Loucy (cell line): ENCODE data around the gene RHOH.

Experiments
- H2AFZ ChIP-seq: fragments of 200-600 bp; sonication (generic); 2 replicates; pipeline ENCODE4 v1.6.0; 2016; ENCODE audit warnings: antibody characterized with exemption, mild to moderate bottlenecking, low read length, moderate library complexity
- H3F3A ChIP-seq: fragments of 200-600 bp; 2 replicates; pipeline ENCODE4 v1.6.0; 2016; ENCODE audit warnings: antibody characterized with exemption, low read depth, mild to moderate bottlenecking
- H3K27me3 ChIP-seq: fragments of 200-600 bp; sonication (generic); 2 replicates; pipeline ENCODE4 v1.6.1; 2014; ENCODE audit warnings: low read length, mild to moderate bottlenecking; ENCODE audit not compliant: insufficient read depth, poor library complexity, severe bottlenecking
- H3K36me3 ChIP-seq: fragments of 200-600 bp; sonication (generic); 2 replicates; pipeline ENCODE4 v1.6.1; 2016; ENCODE audit warnings: low read length; ENCODE audit not compliant: insufficient read depth
- H3K4me1 ChIP-seq: fragments of 200-600 bp; sonication (generic); 2 replicates; pipeline ENCODE4 v1.5.1; 2014; ENCODE audit warnings: low read length, mild to moderate bottlenecking; ENCODE audit not compliant: insufficient read depth, poor library complexity, severe bottlenecking
- H3K4me2 ChIP-seq: fragments of 200-600 bp; sonication (generic); 2 replicates; pipeline ENCODE4 v1.6.0; 2014; ENCODE audit warnings: antibody characterized with exemption, low read length, low read depth, mild to moderate bottlenecking; ENCODE audit not compliant: poor library complexity, severe bottlenecking
- H3K4me3 ChIP-seq: fragments of 200-600 bp; sonication (generic); 2 replicates; pipeline ENCODE4 v1.5.1; 2014; ENCODE audit warnings: low read length, mild to moderate bottlenecking, mixed read lengths; ENCODE audit not compliant: poor library complexity, severe bottlenecking
- H3K79me2 ChIP-seq: fragments of 200-600 bp; sonication (generic); 2 replicates; pipeline ENCODE4 v1.6.1; 2014; ENCODE audit warnings: low read length; ENCODE audit not compliant: insufficient read depth
- H3K9ac ChIP-seq: fragments of 200-600 bp; sonication (generic); 2 replicates; pipeline ENCODE4 v1.6.0; 2014; ENCODE audit warnings: mild to moderate bottlenecking, low read depth, low read length, moderate library complexity; ENCODE audit not compliant: poor library complexity, severe bottlenecking
- H3K9me2 ChIP-seq: fragments of 200-600 bp; sonication (generic); replicated peaks from 2 replicates; pipeline ENCODE4 v1.6.1; 2016; ENCODE audit warnings: low read depth, low read length, mixed read lengths
- H3K9me3 ChIP-seq: fragments of 200-600 bp; sonication (generic); 2 replicates; pipeline ENCODE4 v1.6.1; 2014; ENCODE audit warnings: mild to moderate bottlenecking, antibody characterized with exemption, low read length, low read depth; ENCODE audit not compliant: insufficient read depth
- H4K20me1 ChIP-seq: fragments of 200-600 bp; sonication (generic); 2 replicates; pipeline ENCODE4 v1.6.0; 2014; ENCODE audit warnings: antibody characterized with exemption, low read length, mild to moderate bottlenecking; ENCODE audit not compliant: insufficient read depth, poor library complexity, severe bottlenecking
- EZH2phosphoT487 ChIP-seq: fragments of 200-600 bp; IDR thresholded peaks from 2 replicates; pipeline ENCODE4 v1.6.1; 2018; ENCODE audit warnings: antibody characterized with exemption, mild to moderate bottlenecking, moderate library complexity, borderline replicate concordance
- TF ChIP-seq, protein P1 (sequence below): fragments of 200-600 bp; sonication (generic); conservative IDR thresholded peaks from 2 replicates; pipeline ENCODE4 v1.5.1; 2014; ENCODE audit warnings: mild to moderate bottlenecking, antibody characterized with exemption, low read length

The RHOH gene

DNA sequence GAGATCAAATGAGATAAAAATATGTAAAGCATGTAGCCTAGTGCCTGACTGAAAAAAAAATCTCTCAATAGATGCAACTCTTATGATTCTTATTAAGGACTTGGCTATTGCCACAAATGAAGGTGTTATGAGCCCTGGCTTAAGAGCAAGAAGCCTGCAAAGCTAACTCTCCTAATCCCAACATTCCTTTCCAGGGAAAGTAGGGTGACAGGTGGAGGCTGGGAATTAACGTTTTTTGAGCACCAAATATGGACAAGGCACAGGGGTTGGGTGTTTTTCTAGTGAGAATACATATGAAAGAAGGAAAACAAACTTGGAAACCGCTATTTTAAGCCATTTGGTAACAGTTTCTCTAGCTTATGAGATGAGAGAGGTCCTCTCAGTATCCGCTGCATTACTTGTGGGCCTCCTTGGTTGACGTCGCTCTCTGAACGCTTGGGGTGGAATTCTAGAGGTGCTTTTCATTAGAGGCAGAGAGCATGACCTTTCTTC lies 2.4 kb downstream of the RHOH start:
- no peaks in the 10 kb centered on the region for H3K9me2 ChIP-seq
- H3K9ac ChIP-seq: peak overlapping the region; percentile 96
- H3K79me2 ChIP-seq: peaks cover 100% of the 10 kb centered on the region
- H3K27me3 ChIP-seq: peaks cover 11% of the 10 kb centered on the region
- peak overlapping the region; percentile 96 for H3K4me2 ChIP-seq
- H3K9me3 ChIP-seq: no peaks in the 10 kb centered on the region
- peaks cover 66% of the 10 kb centered on the region for H4K20me1 ChIP-seq
- H3K36me3 ChIP-seq: peaks cover 24% of the 10 kb centered on the region
- TF ChIP-seq, protein P1, sequence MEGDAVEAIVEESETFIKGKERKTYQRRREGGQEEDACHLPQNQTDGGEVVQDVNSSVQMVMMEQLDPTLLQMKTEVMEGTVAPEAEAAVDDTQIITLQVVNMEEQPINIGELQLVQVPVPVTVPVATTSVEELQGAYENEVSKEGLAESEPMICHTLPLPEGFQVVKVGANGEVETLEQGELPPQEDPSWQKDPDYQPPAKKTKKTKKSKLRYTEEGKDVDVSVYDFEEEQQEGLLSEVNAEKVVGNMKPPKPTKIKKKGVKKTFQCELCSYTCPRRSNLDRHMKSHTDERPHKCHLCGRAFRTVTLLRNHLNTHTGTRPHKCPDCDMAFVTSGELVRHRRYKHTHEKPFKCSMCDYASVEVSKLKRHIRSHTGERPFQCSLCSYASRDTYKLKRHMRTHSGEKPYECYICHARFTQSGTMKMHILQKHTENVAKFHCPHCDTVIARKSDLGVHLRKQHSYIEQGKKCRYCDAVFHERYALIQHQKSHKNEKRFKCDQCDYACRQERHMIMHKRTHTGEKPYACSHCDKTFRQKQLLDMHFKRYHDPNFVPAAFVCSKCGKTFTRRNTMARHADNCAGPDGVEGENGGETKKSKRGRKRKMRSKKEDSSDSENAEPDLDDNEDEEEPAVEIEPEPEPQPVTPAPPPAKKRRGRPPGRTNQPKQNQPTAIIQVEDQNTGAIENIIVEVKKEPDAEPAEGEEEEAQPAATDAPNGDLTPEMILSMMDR: no peak
- no peak for TF ChIP-seq EZH2phosphoT487
- peak overlapping the region; percentile 96 for H3K4me3 ChIP-seq
- H2AFZ ChIP-seq: no peak overlapping the region
- H3F3A ChIP-seq: peaks cover 12% of the 10 kb centered on the region
- H3K4me1 ChIP-seq: peaks cover 34% of the 10 kb centered on the region

DNA sequence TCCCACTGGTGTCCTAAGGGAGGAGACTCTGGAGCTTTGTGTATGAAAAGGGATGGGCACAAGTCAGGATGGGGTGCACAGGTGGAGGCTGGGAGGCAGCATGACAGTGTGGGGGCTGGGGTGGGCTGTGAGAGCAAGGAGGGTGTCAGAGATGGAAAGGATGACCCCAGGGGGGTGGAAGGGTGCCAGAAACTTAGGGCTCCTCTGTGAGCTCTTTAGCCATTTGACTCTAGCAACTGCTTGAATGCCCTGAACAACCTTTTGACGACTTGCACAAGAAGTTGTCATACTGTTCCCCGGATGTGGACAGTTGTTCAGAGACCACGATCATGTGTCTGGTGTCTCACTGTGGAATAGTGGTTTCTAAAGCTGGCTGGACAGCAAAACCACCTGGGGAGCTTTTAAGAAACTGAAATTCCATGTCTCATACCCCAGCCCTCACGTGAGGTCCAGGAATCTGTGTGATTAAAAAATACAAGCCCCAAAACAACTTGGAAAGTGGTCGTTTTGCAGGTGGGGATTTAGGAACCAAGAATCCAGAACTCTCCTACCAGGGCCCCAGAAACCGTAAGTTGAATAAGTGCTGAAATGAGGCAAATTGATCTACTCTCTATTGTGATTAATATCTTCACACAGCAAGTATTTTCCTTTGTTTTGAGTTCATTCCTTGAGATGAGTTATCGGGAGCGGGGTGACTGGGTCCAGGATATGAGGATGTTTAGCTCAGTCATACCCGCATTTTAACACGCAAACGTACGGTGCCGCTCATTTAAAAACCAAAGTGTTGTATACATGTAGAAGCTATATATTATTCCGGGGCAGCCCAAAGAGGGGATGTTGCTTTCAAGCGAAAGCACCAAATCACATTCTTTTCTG lies 3.4 kb downstream of the RHOH start:
- Histone ChIP-seq H3K9me2 (no peaks in the 10 kb centered on the region), H3K9ac (peak overlapping the region; percentile 96), H3K36me3 (peaks cover 29% of the 10 kb centered on the region), H3K79me2 (peaks cover 100% of the 10 kb centered on the region), H3K4me1 (peaks cover 32% of the 10 kb centered on the region), H3K4me3 (peak overlapping the region; percentile 96), H4K20me1 (peaks cover 72% of the 10 kb centered on the region), H3K27me3 (peaks cover 11% of the 10 kb centered on the region), H2AFZ (no peak overlapping the region), H3K4me2 (peak overlapping the region; percentile 96), H3K9me3 (no peaks in the 10 kb centered on the region), H3F3A (peaks cover 17% of the 10 kb centered on the region)
- no peak for TF ChIP-seq EZH2phosphoT487
- TF ChIP-seq, protein P1: no peak

DNA sequence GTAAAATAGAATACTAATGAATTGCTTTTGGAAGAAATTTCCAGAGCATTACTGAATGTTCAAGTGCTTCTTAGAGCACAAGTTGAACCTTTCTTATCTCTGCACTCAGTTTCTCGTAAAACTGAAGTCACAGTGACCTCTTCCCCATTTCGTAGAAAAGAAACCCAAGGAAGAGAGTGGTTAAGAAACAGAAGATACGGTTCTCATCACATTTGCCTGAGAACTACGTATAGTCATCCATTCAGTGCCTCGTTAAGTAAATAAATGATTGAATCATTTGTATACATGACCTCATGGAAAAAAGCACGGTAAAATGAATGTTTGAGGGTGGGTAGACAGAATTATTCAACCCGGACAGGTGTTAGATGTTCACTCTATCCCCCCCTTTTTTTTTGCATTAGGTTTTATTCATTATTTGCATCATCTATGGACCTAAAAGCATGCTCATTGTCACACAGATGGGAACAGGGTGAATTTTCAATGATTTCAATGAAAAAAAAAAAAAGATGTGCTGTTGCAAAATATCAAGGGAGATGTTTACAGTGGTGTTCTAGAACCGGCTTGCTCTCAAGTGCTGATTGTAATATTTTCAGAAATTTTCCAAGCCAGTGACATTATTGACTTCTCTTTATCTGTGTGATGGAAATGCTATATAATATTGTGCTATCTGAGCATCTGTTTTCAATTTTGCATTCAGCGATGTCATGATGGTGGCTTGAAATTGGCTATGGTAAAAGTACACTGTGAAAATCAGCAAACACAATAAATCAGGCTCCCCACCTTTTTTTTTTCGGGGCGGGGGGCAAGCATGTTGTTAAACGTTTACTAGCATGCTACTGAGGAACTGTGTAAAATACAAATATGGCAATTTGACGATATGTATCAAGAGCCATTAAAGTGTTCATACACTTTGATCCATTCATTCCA lies 4.3 kb downstream of the RHOH start:
- no peaks in the 10 kb centered on the region for H3K9me3 ChIP-seq
- peak overlapping the region; percentile 96 for H3K4me2 ChIP-seq
- H3K27me3 ChIP-seq: peaks cover 11% of the 10 kb centered on the region
- peaks cover 80% of the 10 kb centered on the region for H4K20me1 ChIP-seq
- H3F3A ChIP-seq: peaks cover 24% of the 10 kb centered on the region
- no peaks in the 10 kb centered on the region for H3K9me2 ChIP-seq
- no peak overlapping the region for H2AFZ ChIP-seq
- no peak for TF ChIP-seq EZH2phosphoT487
- TF ChIP-seq, protein P1: no peak
- H3K4me1 ChIP-seq: peaks cover 31% of the 10 kb centered on the region
- peak overlapping the region; percentile 96 for H3K9ac ChIP-seq
- peaks cover 36% of the 10 kb centered on the region for H3K36me3 ChIP-seq
- H3K4me3 ChIP-seq: peak overlapping the region; percentile 96
- H3K79me2 ChIP-seq: peaks cover 100% of the 10 kb centered on the region
